Measurements from ENCODE around the gene WFIKKN2. TPM values are rescaled to one million over a fixed set of nuclear protein-coding genes. Genes with fewer than 3 reads are reported as not detected.

Gene WFIKKN2
- total and polyA plus RNA-seq, 2 experiments from 2014 or later: not detected

DNA sequence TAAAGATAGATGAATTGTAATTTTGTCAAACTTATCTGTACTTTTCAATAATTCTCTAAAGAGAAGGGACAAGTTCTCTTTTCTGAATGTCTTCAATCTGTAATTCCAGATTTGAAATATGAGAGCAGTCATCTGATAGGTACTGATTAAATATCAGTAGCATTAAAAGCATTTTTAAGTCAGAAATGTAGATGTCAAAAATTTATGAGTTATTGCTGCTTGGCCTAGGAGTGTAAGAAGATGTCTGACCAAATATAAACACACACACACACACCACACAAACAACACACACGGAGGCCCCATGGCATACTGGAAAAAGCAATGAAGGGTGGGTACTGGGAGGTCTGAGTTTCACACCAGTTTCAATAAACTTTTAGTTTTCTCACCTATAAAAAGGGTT, 33.2 kb downstream of the WFIKKN2 start (continued):
- TF ChIP-seq, protein P1, sequence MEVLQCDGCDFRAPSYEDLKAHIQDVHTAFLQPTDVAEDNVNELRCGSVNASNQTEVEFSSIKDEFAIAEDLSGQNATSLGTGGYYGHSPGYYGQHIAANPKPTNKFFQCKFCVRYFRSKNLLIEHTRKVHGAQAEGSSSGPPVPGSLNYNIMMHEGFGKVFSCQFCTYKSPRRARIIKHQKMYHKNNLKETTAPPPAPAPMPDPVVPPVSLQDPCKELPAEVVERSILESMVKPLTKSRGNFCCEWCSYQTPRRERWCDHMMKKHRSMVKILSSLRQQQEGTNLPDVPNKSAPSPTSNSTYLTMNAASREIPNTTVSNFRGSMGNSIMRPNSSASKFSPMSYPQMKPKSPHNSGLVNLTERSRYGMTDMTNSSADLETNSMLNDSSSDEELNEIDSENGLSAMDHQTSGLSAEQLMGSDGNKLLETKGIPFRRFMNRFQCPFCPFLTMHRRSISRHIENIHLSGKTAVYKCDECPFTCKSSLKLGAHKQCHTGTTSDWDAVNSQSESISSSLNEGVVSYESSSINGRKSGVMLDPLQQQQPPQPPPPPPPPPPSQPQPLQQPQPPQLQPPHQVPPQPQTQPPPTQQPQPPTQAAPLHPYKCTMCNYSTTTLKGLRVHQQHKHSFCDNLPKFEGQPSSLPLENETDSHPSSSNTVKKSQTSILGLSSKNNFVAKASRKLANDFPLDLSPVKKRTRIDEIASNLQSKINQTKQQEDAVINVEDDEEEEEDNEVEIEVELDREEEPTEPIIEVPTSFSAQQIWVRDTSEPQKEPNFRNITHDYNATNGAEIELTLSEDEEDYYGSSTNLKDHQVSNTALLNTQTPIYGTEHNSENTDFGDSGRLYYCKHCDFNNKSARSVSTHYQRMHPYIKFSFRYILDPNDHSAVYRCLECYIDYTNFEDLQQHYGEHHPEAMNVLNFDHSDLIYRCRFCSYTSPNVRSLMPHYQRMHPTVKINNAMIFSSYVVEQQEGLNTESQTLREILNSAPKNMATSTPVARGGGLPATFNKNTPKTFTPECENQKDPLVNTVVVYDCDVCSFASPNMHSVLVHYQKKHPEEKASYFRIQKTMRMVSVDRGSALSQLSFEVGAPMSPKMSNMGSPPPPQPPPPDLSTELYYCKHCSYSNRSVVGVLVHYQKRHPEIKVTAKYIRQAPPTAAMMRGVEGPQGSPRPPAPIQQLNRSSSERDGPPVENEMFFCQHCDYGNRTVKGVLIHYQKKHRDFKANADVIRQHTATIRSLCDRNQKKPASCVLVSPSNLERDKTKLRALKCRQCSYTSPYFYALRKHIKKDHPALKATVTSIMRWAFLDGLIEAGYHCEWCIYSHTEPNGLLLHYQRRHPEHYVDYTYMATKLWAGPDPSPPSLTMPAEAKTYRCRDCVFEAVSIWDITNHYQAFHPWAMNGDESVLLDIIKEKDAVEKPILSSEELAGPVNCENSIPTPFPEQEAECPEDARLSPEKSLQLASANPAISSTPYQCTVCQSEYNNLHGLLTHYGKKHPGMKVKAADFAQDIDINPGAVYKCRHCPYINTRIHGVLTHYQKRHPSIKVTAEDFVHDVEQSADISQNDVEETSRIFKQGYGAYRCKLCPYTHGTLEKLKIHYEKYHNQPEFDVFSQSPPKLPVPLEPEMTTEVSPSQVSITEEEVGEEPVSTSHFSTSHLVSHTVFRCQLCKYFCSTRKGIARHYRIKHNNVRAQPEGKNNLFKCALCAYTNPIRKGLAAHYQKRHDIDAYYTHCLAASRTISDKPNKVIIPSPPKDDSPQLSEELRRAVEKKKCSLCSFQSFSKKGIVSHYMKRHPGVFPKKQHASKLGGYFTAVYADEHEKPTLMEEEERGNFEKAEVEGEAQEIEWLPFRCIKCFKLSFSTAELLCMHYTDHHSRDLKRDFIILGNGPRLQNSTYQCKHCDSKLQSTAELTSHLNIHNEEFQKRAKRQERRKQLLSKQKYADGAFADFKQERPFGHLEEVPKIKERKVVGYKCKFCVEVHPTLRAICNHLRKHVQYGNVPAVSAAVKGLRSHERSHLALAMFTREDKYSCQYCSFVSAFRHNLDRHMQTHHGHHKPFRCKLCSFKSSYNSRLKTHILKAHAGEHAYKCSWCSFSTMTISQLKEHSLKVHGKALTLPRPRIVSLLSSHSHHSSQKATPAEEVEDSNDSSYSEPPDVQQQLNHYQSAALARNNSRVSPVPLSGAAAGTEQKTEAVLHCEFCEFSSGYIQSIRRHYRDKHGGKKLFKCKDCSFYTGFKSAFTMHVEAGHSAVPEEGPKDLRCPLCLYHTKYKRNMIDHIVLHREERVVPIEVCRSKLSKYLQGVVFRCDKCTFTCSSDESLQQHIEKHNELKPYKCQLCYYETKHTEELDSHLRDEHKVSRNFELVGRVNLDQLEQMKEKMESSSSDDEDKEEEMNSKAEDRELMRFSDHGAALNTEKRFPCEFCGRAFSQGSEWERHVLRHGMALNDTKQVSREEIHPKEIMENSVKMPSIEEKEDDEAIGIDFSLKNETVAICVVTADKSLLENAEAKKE (CRISPR knock-in tag; IDR thresholded peaks at IDR 0.05): no peak
- TF ChIP-seq CREB1 (CRISPR knock-in tag; IDR thresholded peaks at IDR 0.05; ENCODE audit: low read depth): no peak
- no peak for TF ChIP-seq ZNF114 (CRISPR knock-in tag; IDR thresholded peaks at IDR 0.05)
- TF ChIP-seq POLR2AphosphoS5 (IDR thresholded peaks at IDR 0.05; ENCODE audit: low read depth): no peak
- TF ChIP-seq EZH2phosphoT487 (IDR thresholded peaks at IDR 0.05; ENCODE audit: unreplicated experiment): no peak
- TF ChIP-seq, protein P2, sequence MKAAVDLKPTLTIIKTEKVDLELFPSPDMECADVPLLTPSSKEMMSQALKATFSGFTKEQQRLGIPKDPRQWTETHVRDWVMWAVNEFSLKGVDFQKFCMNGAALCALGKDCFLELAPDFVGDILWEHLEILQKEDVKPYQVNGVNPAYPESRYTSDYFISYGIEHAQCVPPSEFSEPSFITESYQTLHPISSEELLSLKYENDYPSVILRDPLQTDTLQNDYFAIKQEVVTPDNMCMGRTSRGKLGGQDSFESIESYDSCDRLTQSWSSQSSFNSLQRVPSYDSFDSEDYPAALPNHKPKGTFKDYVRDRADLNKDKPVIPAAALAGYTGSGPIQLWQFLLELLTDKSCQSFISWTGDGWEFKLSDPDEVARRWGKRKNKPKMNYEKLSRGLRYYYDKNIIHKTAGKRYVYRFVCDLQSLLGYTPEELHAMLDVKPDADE (IDR thresholded peaks at IDR 0.05): no peak
- TF ChIP-seq, protein P3, sequence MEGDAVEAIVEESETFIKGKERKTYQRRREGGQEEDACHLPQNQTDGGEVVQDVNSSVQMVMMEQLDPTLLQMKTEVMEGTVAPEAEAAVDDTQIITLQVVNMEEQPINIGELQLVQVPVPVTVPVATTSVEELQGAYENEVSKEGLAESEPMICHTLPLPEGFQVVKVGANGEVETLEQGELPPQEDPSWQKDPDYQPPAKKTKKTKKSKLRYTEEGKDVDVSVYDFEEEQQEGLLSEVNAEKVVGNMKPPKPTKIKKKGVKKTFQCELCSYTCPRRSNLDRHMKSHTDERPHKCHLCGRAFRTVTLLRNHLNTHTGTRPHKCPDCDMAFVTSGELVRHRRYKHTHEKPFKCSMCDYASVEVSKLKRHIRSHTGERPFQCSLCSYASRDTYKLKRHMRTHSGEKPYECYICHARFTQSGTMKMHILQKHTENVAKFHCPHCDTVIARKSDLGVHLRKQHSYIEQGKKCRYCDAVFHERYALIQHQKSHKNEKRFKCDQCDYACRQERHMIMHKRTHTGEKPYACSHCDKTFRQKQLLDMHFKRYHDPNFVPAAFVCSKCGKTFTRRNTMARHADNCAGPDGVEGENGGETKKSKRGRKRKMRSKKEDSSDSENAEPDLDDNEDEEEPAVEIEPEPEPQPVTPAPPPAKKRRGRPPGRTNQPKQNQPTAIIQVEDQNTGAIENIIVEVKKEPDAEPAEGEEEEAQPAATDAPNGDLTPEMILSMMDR (conservative IDR thresholded peaks at IDR 0.05; ENCODE audit: low read depth in 2 of 2): no peak

Data from GM23338 (cell line).